ENCODE results near the gene HIVEP3.
A peak's percentile ranks its signal among the peaks of the same experiment; 100 is the strongest.

Gene HIVEP3

DNA sequence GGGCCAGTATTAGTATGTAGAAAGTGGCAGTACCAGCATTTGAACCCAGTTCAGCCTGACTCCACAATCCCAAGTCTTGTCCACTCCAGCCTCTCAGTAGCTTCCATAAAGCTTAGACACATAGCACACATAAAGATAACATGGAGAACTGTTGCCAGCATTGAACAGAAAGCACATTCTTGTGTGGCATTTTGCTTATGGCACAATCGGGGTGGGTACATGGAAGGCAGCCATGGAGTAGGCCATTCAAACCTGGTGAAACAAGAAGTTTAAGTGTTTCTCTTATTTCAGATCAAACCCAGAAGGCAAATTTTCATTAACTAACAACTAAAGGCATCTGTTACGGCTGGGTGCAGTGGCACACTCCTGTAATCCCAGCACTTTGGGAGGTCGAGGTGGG is 102.7 kb downstream of the HIVEP3 start:
- DNase-seq (ENCODE audit: extremely low read depth in 1 of 2, low read depth in 1 of 2): no peak

- DNase-seq (ENCODE audit: extremely low read depth in 1 of 2, low read depth in 1 of 2): no peak
Observed at GRCh38 chr1:41813755-41814745, 104.7 kb downstream of the HIVEP3 start.

- no peak for DNase-seq (ENCODE audit: extremely low read depth in 1 of 2, low read depth in 1 of 2)
Observed at GRCh38 chr1:41813226-41813625, 105.5 kb downstream of the HIVEP3 start.

DNA sequence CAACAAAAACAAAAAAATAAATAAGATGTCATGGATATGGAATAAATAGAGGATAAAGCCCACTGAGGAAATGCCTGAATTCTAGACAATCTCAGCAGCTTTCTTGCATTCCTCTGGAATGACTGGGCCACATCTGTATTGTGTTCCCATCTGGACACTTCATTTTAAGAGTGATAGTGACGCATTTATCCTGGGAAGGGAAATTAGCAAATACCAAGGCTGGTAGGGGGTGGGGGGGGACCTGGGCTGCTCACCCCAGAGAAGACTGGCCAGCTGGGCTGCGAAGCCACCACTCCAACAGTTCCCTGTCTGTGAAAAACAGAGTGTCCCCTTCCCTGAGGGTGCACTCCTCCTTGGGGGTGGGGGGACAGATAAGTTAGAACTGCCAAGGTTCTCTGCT is 106.3 kb downstream of the HIVEP3 start:
- no peak for DNase-seq (ENCODE audit: extremely low read depth in 1 of 2, low read depth in 1 of 2)

DNA sequence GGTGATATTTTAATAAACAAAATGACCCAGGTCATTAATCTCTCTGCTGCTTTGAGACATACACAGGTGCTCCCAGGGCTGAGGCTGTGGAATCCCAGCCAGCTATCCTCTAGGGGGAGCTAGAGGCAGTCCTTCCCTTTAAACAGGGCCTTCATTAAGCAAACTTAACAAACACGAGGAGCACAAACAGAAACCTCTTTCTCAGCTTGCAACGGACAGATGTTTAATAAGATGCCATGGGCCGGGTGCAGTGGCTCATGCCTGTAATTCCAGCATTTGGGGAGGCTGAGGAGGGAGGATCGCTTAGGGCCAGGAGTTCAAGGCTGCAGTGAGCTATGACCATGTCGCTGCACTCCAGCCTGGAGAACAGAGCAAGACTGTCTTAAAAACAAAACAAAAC is 106.7 kb downstream of the HIVEP3 start:
- DNase-seq (ENCODE audit: extremely low read depth in 1 of 2, low read depth in 1 of 2): no peak

GRCh38 chr1:41811051-41811795 is 107.5 kb downstream of the HIVEP3 start:
- peak in 1 of 2 donors; percentile 29 for DNase-seq (ENCODE audit: extremely low read depth in 1 of 2, low read depth in 1 of 2)

GRCh38 chr1:41810446-41810845 is 108.3 kb downstream of the HIVEP3 start:
- no peak for DNase-seq (ENCODE audit: extremely low read depth in 1 of 2, low read depth in 1 of 2)

DNA sequence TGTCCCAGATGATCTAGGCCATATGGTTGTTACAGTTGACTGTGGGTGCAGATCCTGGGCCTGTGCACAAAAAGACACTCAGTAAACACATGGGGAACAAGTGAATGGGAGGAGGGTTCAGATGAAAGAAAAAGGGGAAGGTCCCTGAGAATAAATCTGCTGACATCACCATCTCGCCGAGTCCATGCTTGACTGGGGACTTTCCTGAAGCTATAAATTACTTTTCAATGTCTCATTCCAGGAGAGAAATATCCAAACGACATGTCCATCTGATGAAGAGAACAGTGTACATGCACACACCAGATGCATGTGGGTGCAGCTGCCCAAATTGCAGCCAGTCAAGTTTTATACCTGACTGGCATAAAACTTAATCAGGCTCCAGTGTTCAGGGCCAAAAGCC is 109.0 kb downstream of the HIVEP3 start:
- no peak for DNase-seq (ENCODE audit: extremely low read depth in 1 of 2, low read depth in 1 of 2)

DNA sequence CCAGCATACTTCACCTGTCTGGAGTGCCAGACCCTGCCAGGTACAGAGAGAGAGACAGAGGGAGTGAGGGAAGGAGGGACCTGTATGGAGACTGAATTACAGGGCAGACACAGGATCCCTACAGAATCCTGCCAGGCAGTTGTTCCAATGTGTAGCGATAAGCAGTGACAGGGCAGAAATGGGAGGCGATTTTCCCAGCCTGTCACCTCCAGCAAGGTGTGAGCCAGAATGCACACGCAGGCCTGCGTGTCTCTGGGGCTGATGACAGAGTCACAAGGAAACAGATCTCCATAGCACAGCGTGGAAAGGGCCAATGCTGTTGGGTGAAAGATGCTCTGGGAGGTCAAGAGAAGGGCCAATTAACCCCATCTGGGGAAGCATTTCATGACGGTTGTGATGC is 111.3 kb downstream of the HIVEP3 start:
- no peak for DNase-seq (ENCODE audit: extremely low read depth in 1 of 2, low read depth in 1 of 2)

DNA sequence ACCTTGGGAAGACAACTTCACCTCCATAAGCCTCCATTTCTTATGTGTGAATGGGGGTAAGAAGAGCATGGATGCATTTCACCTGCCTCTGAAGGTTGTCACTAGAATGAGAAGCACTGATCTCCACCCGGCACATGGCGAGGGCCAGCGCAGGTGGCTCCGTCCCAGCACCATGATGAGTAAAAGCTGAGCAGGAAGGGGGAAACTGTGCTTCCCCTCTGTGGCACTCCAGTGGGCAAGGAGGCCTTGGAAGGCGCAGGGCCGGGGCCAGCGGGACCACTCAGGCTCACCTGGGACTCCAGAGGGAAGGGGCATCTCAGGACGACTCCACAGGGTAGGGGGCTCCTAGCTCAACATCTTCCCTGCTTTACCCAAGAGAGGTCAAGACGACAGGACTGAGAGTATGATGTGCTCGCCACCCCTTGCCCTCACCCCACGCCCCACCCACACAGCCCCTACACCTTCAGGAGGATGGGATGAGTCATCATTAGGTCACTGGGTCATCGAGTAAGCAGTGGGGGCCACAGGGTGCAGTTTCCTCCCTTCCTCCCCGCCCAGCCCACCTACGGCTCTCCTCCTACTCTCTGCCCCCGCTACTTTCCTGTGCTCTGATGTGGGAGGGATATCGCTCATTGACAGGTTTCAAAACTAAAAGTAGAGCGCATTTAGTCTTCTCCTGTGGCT is 112.1 kb downstream of the HIVEP3 start:
- DNase-seq (ENCODE audit: extremely low read depth in 1 of 2, low read depth in 1 of 2): no peak

DNA sequence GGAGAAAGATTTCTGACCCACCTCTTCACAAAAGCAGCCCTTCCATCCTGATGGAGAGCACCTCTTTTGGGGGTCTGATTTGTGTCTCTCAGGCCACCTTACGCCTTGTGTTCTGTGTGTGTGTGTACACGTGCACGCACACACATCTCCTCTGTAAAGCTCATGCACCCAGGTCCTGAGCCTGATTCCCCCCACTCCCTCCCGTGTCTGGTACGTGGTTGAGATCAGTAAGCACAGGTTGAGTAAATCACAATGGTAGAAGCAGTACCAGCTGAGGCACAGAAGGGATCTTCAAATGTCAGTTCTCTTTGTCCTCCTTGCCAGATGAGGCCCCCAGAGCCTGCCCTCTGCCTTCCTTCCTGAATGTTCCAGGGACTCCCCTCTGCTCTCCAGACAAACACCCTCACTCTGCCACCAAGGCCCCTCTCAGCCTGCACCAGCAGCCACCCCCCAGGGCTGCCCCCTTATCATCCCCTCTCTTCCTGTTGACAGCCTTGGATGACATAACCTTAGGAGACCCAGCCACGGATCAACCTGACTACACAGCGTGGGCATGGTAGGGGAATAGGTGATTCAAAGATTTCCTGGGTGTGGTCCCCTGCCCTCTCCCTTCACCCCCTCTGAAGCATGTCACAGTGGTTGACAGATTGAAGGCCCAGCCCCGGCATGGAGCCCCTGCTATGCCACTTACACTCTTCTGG is 112.8 kb downstream of the HIVEP3 start:
- no peak for DNase-seq (ENCODE audit: extremely low read depth in 1 of 2, low read depth in 1 of 2)

- no peak for DNase-seq (ENCODE audit: extremely low read depth in 1 of 2, low read depth in 1 of 2)
Observed at GRCh38 chr1:41804176-41804575, 114.5 kb downstream of the HIVEP3 start.

DNA sequence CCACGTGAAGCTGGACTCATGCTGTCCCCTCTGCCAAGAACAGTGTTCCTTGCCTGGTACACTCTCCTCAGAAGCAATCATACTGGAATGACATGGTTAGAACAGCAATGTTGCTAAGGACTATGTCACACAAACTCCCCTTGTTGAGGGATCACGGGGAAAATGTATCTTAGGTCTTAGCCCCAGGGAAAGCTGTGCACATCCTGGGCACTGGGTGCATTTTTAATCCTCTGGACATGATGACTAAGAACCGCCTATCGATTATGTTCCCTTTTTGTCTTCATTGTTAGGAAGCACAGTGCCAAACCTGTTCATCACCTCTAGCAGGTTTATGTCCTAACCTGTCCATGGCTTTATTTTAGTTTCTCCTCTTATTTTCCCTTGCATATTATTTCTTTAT is 115.1 kb downstream of the HIVEP3 start:
- DNase-seq (ENCODE audit: extremely low read depth in 1 of 2, low read depth in 1 of 2): no peak

DNA sequence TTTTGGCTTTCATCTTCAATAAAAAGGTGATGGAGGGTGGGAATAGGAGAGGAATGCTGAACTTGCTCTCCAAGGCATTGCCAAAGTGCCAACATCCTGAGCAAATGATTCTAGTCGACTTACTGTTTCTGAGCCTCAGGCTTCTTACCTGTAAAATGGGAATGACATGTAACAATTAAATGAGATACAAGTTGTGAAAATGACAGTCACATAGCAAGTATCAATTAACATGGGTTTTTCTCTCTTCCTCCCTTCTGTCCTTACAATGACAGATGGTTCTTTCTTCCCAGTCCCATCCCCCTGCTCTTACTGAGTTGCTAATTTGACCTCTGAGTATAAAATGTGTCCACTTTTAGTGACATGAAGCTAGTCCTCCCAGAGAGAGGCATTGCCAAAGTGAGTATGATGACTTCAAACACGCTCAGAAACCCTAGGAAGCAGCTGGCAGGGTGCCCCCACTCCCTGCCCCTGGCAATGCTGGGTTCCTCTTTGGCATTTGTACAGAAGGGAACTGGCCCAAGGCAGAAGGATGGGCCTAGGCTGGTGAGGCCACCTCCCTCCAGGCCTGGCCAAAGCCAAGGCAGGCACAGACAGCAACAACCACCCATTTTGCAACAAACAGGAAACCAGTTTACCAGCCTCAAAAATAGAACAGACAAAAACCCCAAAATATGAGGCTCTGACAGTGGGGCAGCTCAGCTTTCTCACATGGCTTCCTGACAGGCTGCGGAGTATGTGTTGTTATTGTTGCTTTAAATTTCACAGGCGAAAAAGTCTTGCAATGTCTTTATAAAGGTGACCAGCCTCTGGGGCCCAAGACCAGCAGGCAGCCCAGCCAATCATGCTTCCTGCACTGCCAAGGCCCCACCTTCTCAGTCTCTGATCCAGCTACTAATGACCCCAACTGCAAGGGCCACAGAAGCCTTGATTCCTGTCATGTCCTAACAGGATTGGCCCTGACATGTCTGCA is 115.9 kb downstream of the HIVEP3 start:
- DNase-seq (ENCODE audit: extremely low read depth in 1 of 2, low read depth in 1 of 2): no peak

GRCh38 chr1:41800311-41800829 is 118.4 kb downstream of the HIVEP3 start:
- DNase-seq (ENCODE audit: extremely low read depth in 1 of 2, low read depth in 1 of 2): no peak

DNA sequence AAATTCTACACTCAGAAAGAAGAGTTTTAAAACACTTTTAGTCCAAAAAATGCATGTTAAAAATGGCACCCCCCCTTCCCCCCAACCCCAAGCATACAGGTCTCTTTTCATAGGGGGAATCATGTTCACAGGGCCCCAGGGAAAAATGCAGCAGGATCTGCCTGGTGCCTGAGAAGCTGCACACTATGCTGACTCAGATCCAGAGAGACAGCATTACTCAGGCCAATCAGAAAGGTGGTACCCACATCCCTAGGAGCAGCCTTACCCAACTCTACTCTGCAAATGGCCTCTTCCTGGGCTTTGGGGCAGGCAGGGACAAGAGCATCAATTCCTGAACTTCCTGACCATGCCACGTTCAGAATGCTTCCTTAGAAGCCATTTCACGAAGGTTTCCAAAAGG is 119.0 kb downstream of the HIVEP3 start:
- no peak for DNase-seq (ENCODE audit: extremely low read depth in 1 of 2, low read depth in 1 of 2)

DNA sequence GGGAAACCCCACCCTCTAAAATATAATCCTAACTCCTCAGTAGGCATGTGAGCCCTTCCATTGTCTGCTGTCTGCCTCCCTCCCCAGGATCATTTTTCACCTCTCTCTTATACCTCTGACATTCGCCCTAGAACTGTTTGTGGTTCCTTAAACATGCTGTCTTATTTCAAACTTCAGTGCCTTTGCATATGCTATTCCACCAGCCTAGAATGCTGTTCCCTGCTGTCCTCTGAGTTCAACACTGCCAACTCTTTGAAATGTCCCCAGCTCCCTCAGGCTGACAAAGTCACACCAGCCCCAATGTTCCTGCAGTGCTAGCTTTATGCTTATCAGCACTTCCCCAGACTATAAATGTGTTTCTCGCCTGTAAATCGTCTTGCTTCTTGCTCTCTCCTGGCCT is 119.5 kb downstream of the HIVEP3 start:
- no peak for DNase-seq (ENCODE audit: extremely low read depth in 1 of 2, low read depth in 1 of 2)

DNA sequence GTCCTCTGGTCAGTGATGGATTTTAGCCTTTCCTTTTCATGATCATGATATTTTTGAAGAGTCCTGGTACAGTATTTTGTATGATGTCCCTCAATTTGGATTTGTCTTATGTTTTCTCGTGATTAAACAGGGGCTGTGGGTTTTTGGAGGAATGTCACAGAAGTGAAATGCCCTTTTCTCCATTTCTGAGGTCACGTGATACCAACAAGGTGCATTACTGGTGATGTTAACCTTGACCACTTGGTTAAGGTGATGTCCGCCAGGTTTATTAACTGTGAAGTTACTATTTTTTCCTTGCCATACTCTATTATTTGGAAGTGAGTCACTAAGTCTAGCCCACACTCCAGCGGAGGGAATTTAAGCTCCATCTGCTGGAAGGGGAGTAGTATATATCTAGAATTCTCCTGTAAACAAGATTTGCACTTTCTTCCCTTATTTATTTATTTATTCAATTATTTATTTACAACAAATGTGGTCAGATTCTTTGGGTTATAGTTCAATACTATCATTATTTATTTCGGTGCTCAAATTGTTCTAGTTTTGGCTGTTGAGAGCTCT is 123.4 kb downstream of the HIVEP3 start:
- no peak for DNase-seq (ENCODE audit: extremely low read depth in 1 of 2, low read depth in 1 of 2)

- no peak for DNase-seq (ENCODE audit: extremely low read depth in 1 of 2, low read depth in 1 of 2)
Observed at GRCh38 chr1:41794031-41794430, 124.7 kb downstream of the HIVEP3 start.
